ENCODE measurements around the gene ARHGEF33. TPM values are rescaled to one million over a fixed set of nuclear protein-coding genes. Genes with fewer than 3 reads are reported as not detected.

ARHGEF33 gene
- total RNA-seq, 2 experiments from 2014 or later, result 0.28 TPM; not detected in 1

- POLR2A ChIA-PET, result no interaction called here
- DNase-seq, result no peak
- Mint-ChIP-seq H3K4me3 (no peak overlapping the region), H3K9me3 (no peaks in the 10 kb centered on the region), H3K36me3 (ENCODE audit: low read depth) (no peaks in the 10 kb centered on the region), H3K27me3 (peaks cover 11% of the 10 kb centered on the region), H3K27ac (no peak overlapping the region), H3K4me1 (no peaks in the 10 kb centered on the region)
- CTCF ChIA-PET, result no interaction called here
Measured at GRCh38 chr2:38887902-38888554, 1.6 kb upstream of the ARHGEF33 start.

- POLR2A ChIA-PET, result no interaction called here
Measured at GRCh38 chr2:38889045-38889444, 630 bp upstream of the ARHGEF33 start.

DNA sequence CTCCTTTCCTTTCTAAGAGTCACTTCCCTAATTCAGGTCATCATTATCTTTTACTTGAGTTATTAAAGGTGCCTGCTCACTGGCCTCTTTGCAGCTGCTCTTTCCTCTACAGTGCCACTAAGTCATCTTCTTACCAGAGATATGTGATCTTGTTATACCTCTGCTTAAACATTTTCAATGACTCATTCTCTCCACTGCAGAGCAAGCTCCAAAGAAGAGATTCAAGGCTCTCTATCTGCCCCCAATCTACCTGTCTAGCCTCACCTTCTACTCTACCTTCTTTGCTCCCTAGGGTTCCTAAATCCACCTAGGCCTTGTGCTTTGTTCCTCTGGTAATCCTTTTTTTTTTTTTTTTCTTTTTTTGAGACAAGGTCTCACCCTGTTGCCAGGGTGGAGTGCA is 3.1 kb downstream of the ARHGEF33 start:
- H3K27me3 Mint-ChIP-seq, result peaks cover 18% of the 10 kb centered on the region
- no peaks in the 10 kb centered on the region for H3K4me1 Mint-ChIP-seq
- H3K9me3 Mint-ChIP-seq, result no peaks in the 10 kb centered on the region
- H3K36me3 Mint-ChIP-seq (ENCODE audit: low read depth), result no peaks in the 10 kb centered on the region
- H3K4me3 Mint-ChIP-seq, result no peak overlapping the region
- no peak overlapping the region for H3K27ac Mint-ChIP-seq
- ChIA-PET POLR2A (no interaction called here), CTCF (interaction anchor here (0.7 kb wide), 1 partner anchor 369 kb away, joined by 3 read pairs; no protein-coding TSS in a partner anchor)
- no peak for DNase-seq

More at GRCh38 chr2:38889045-38889444, 630 bp upstream of the ARHGEF33 start:
- DNase-seq, result no peak
- H3K9me3 Mint-ChIP-seq, result no peaks in the 10 kb centered on the region
- no peaks in the 10 kb centered on the region for H3K36me3 Mint-ChIP-seq (ENCODE audit: low read depth)
- H3K27me3 Mint-ChIP-seq, result peaks cover 11% of the 10 kb centered on the region
- CTCF ChIA-PET, result no interaction called here
- no peak overlapping the region for H3K27ac Mint-ChIP-seq
- H3K4me1 Mint-ChIP-seq, result no peaks in the 10 kb centered on the region
- H3K4me3 Mint-ChIP-seq, result no peak overlapping the region

DNA sequence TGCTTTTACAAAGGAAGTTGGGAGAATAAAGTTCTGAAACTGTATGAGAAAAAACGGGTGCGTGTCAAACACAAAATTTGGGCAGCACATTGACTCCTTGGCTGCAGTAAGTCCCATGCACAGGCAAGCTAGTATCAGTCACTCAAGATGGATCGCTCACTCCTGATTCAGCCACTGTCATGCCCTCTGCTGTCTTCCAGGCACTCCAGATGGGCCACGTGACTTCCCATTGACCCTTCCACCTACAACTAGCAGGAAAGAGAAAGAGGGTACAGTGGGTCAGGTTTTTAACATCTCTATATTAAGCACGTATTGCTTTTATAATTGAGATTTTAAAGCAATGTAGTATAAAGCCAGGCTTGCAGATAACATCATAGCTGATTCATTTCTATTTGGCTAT is 8.6 kb downstream of the ARHGEF33 start:
- ChIA-PET POLR2A (no interaction called here), CTCF (no interaction called here)

DNA sequence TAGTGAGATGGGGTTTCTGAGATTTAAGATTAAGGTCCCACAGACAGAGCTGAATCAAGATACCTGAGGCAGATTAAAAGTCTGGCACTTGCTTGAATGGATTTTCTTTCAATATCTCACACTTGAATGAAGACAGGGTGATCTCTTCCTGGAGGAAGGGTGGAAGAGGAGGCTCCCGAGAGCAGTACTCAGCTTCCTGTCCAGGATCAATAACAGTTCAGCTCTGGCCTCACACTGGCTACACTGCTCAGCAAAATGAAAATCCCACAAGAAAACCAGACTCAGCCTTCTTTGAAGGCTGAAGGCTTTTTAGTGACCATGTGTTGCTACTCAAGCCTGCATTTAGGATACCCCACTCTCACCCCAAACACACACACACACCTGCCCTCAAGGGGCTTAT is 11.1 kb downstream of the ARHGEF33 start:
- Mint-ChIP-seq H3K9me3 (no peaks in the 10 kb centered on the region), H3K27ac (no peak overlapping the region), H3K36me3 (ENCODE audit: low read depth) (no peaks in the 10 kb centered on the region), H3K4me1 (no peaks in the 10 kb centered on the region), H3K4me3 (no peak overlapping the region), H3K27me3 (peaks cover 11% of the 10 kb centered on the region)
- DNase-seq, result no peak
- POLR2A ChIA-PET, result interaction anchor here (0.8 kb wide), 1 partner anchor 150 kb away, joined by 3 read pairs; no protein-coding TSS in a partner anchor
- CTCF ChIA-PET, result no interaction called here

More for the DNA sequence above, 8.6 kb downstream of the ARHGEF33 start:
- Mint-ChIP-seq H3K27ac (no peak overlapping the region), H3K9me3 (no peaks in the 10 kb centered on the region), H3K27me3 (peaks cover 11% of the 10 kb centered on the region), H3K4me3 (no peak overlapping the region), H3K36me3 (ENCODE audit: low read depth) (no peaks in the 10 kb centered on the region), H3K4me1 (no peaks in the 10 kb centered on the region)
- DNase-seq, result no peak

GRCh38 chr2:38905251-38905650 is 15.6 kb downstream of the ARHGEF33 start:
- Mint-ChIP-seq H3K27me3 (no peaks in the 10 kb centered on the region), H3K4me1 (peaks cover 20% of the 10 kb centered on the region), H3K4me3 (no peak overlapping the region), H3K9me3 (no peaks in the 10 kb centered on the region), H3K36me3 (ENCODE audit: low read depth) (no peaks in the 10 kb centered on the region), H3K27ac (no peak overlapping the region)
- no peak for DNase-seq
- ChIA-PET CTCF (interaction anchor here (0.7 kb wide), 1 partner anchor 113 kb away, joined by 3 read pairs; no protein-coding TSS in a partner anchor), POLR2A (no interaction called here)

GRCh38 chr2:38907242-38907641 is 17.6 kb downstream of the ARHGEF33 start:
- Mint-ChIP-seq H3K9me3 (no peaks in the 10 kb centered on the region), H3K27ac (no peak overlapping the region), H3K27me3 (no peaks in the 10 kb centered on the region), H3K36me3 (ENCODE audit: low read depth) (no peaks in the 10 kb centered on the region), H3K4me3 (no peak overlapping the region), H3K4me1 (peaks cover 20% of the 10 kb centered on the region)
- CTCF ChIA-PET, result no interaction called here
- DNase-seq, result no peak
- POLR2A ChIA-PET, result interaction anchor here (1.0 kb wide), 1 partner anchor 322 kb away, joined by 3 read pairs; no protein-coding TSS in a partner anchor

DNA sequence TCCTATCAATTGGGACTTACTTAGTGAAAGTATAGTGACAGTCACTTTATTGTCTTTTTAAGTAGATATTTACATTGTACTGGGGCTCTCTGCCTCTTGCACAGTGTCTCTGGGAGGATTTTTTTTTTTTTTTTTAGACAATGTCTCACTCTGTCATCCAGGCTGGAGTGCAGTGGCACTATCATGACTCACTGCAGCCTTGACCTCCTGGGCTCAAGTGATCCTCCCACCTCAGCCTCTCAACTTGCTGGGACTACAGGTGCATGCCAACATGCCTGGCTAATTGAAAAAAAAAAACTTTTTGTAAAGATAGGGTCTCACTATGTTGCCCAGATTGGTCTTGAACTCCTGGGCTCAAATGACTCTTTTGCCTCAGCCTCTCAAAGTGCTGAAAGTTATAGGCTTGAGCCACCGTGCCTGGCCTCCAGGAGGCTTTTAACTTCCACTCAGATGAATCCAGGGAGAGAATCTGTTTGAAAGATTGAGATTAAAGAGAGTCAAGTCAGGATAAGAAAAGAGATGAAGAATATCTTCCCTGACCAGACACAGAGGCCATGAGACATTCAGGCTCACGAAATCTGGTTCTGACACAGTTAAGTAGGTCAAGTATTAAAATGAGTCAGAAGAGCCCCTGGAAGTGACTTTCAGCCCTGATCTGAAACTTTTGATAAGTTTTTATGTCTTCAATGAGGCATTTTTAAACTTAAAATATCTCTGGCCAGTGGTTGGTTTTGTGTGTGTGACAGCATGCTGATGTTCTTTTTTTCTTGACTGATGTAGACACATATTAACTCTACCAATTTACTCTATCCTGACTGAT is 18.3 kb downstream of the ARHGEF33 start:
- POLR2A ChIA-PET, result interaction anchor here (1.0 kb wide), 1 partner anchor 321 kb away, joined by 3 read pairs; no protein-coding TSS in a partner anchor
- H3K9me3 Mint-ChIP-seq, result no peaks in the 10 kb centered on the region
- peak; percentile 21 for DNase-seq

GRCh38 chr2:38909872-38910271 is 20.2 kb downstream of the ARHGEF33 start:
- CTCF ChIA-PET, result no interaction called here
- Mint-ChIP-seq H3K27me3 (no peaks in the 10 kb centered on the region), H3K27ac (no peak overlapping the region), H3K36me3 (ENCODE audit: low read depth) (no peaks in the 10 kb centered on the region), H3K9me3 (no peaks in the 10 kb centered on the region), H3K4me1 (peaks cover 20% of the 10 kb centered on the region), H3K4me3 (no peak overlapping the region)
- no peak for DNase-seq
- POLR2A ChIA-PET, result interaction anchor here (0.6 kb wide), 1 partner anchor 39 kb away, joined by 3 read pairs; no protein-coding TSS in a partner anchor

More for the DNA sequence above, 18.3 kb downstream of the ARHGEF33 start:
- Mint-ChIP-seq H3K4me1 (peaks cover 20% of the 10 kb centered on the region), H3K27me3 (no peaks in the 10 kb centered on the region), H3K27ac (peak overlapping the region; percentile 32), H3K36me3 (ENCODE audit: low read depth) (no peaks in the 10 kb centered on the region), H3K4me3 (no peak overlapping the region)
- CTCF ChIA-PET, result interaction anchor here (1.5 kb wide), 1 partner anchor 39 kb away, joined by 3 read pairs; no protein-coding TSS in a partner anchor

- Mint-ChIP-seq H3K9me3 (no peaks in the 10 kb centered on the region), H3K4me1 (peaks cover 20% of the 10 kb centered on the region), H3K36me3 (ENCODE audit: low read depth) (no peaks in the 10 kb centered on the region), H3K27me3 (no peaks in the 10 kb centered on the region), H3K4me3 (no peak overlapping the region), H3K27ac (no peak overlapping the region)
- ChIA-PET CTCF (no interaction called here), POLR2A (no interaction called here)
- DNase-seq, result no peak
Measured at GRCh38 chr2:38911191-38911590, 21.5 kb downstream of the ARHGEF33 start.

DNA sequence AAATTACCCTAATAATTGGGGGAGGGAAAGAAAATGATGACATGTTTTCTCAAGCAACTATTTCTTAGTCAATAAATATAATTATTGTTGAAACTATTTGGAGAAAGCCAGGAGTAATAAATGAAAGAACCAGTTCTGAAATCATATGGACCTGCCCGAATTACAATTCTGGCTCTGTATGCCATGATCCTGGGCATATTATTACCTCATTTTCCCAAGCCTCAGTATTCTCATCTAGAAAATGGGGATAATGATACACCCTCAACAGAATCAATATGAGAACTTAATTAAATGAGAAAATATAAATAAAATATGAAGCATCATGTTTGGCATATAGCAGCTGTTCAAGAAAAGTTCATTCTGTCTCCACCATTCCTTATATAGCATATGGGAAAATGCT is 22.9 kb downstream of the ARHGEF33 start:
- H3K9me3 Mint-ChIP-seq, result no peaks in the 10 kb centered on the region
- H3K4me1 Mint-ChIP-seq, result peaks cover 14% of the 10 kb centered on the region
- no peak for DNase-seq
- ChIA-PET POLR2A (interaction anchor here (1.3 kb wide), 1 partner anchor 161 kb away, joined by 3 read pairs; the partner anchor contains the start of gene SRSF7), CTCF (no interaction called here)
- no peak overlapping the region for H3K27ac Mint-ChIP-seq
- no peak overlapping the region for H3K4me3 Mint-ChIP-seq
- no peaks in the 10 kb centered on the region for H3K36me3 Mint-ChIP-seq (ENCODE audit: low read depth)
- H3K27me3 Mint-ChIP-seq, result peaks cover 1% of the 10 kb centered on the region

DNA sequence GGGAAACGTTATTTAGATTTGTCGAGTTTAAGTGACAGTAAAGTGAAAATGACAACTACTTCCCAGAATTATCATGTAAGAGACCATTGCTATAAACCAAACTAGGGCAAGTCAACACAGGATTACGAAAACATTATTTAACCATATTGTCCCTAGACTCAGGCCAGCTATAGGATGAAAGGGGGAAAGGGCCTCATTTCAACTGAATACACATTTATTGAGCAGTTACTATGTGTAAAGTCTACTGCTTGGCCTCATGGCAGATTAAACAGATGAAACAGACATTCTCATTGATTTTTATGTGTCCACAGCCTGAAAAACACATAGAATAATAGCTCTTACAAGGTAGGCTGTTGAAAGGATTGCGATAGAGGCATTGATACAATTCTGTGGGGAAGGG is 32.7 kb downstream of the ARHGEF33 start:
- no peak for DNase-seq
- H3K27me3 Mint-ChIP-seq, result peaks cover 16% of the 10 kb centered on the region
- no peak overlapping the region for H3K27ac Mint-ChIP-seq
- ChIA-PET CTCF (interaction anchor here (1.1 kb wide), 1 partner anchor 25 kb away, joined by 3 read pairs; no protein-coding TSS in a partner anchor), POLR2A (no interaction called here)
- no peaks in the 10 kb centered on the region for H3K4me1 Mint-ChIP-seq
- no peak overlapping the region for H3K4me3 Mint-ChIP-seq
- no peaks in the 10 kb centered on the region for H3K9me3 Mint-ChIP-seq
- H3K36me3 Mint-ChIP-seq (ENCODE audit: low read depth), result no peaks in the 10 kb centered on the region

DNA sequence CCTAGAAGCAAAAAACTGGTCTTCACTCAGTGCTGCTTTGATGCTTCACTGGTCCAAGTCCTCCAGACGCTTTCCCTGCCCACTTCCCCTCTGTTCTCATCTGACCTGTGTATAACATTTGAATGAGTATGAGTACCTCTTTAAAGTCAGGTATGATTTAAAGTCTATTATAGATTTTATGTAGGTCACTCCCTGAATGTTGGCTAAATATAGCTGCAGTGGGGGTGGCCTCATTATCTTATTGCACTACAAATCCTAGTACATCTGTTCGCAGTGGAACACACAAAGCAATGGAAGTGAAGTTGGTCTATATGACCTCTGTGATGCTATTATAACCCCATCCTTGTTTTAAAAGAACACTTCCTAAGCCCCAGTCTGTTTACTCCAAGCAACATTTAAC is 33.2 kb downstream of the ARHGEF33 start:
- Mint-ChIP-seq H3K27me3 (peaks cover 16% of the 10 kb centered on the region), H3K36me3 (ENCODE audit: low read depth) (no peaks in the 10 kb centered on the region), H3K27ac (no peak overlapping the region), H3K4me1 (no peaks in the 10 kb centered on the region), H3K4me3 (no peak overlapping the region), H3K9me3 (no peaks in the 10 kb centered on the region)
- CTCF ChIA-PET, result no interaction called here
- POLR2A ChIA-PET, result interaction anchor here (1.4 kb wide), 1 partner anchor 21 kb away, joined by 3 read pairs; no protein-coding TSS in a partner anchor
- DNase-seq, result no peak
